Neural progenitor cell (in vitro differentiated cells): Measurements from ENCODE around the gene UBE2G2. TPM values are rescaled to one million over a fixed set of nuclear protein-coding genes. Genes with fewer than 3 reads are reported as not detected.

ENCODE experiments used
- DNase-seq: peaks from one replicate; pipeline ENCODE4 v3.0.0-alpha.2; 2016; ENCODE audit warnings: low spot score
- H2AFZ ChIP-seq: fragments of 200-600 bp; sonication (generic); replicated peaks from 2 replicates; pipeline ENCODE4 v1.6.1; 2016; ENCODE audit warnings: antibody characterized with exemption
- H3F3A ChIP-seq: fragments of 200-600 bp; sonication (generic); 2 replicates; pipeline ENCODE4 v1.6.1; 2016; ENCODE audit warnings: antibody characterized with exemption, low read depth
- H3K27ac ChIP-seq: fragments of 200-600 bp; sonication (generic); 2 replicates; pipeline ENCODE4 v1.5.1; 2016; ENCODE audit warnings: mild to moderate bottlenecking
- H3K27me3 ChIP-seq: fragments of 200-600 bp; sonication (generic); 2 replicates; pipeline ENCODE4 v1.6.1; 2016; ENCODE audit warnings: mild to moderate bottlenecking, moderate library complexity
- H3K36me3 ChIP-seq: fragments of 200-600 bp; sonication (generic); 2 replicates; pipeline ENCODE4 v1.5.1; 2016
- H3K4me1 ChIP-seq: fragments of 200-600 bp; sonication (generic); 2 replicates; pipeline ENCODE4 v1.6.1; 2016; ENCODE audit warnings: mixed run types
- H3K4me2 ChIP-seq: fragments of 200-600 bp; sonication (generic); 2 replicates; pipeline ENCODE4 v1.6.1; 2016
- H3K4me3 ChIP-seq: fragments of 200-600 bp; sonication (generic); 2 replicates; pipeline ENCODE4 v1.5.1; 2016
- H3K79me2 ChIP-seq: fragments of 200-600 bp; sonication (generic); 2 replicates; pipeline ENCODE4 v1.6.1; 2016; ENCODE audit warnings: low read depth
- H3K9ac ChIP-seq: fragments of 200-600 bp; sonication (generic); 2 replicates; pipeline ENCODE4 v1.6.1; 2016
- H3K9me3 ChIP-seq: fragments of 200-600 bp; sonication (generic); 2 replicates; pipeline ENCODE4 v1.5.1; 2016; ENCODE audit warnings: low read depth
- H4K20me1 ChIP-seq: fragments of 200-600 bp; sonication (generic); 2 replicates; pipeline ENCODE4 v1.6.1; 2016; ENCODE audit warnings: low read depth
- H3K27ac Mint-ChIP-seq: 3 replicates; pipeline ENCODE4 v1.8.0; 2021; ENCODE audit warnings: mixed read lengths
- H3K27me3 Mint-ChIP-seq: 2 replicates; pipeline ENCODE4 v1.8.0; 2022; ENCODE audit warnings: low read depth, mild to moderate bottlenecking, inconsistent platforms, moderate library complexity, mixed read lengths; ENCODE audit not compliant: insufficient read depth
- H3K36me3 Mint-ChIP-seq: 3 replicates; pipeline ENCODE4 v1.8.0; 2021; ENCODE audit warnings: mixed read lengths
- H3K4me1 Mint-ChIP-seq: 3 replicates; pipeline ENCODE4 v1.8.0; 2021; ENCODE audit warnings: mixed read lengths
- H3K4me3 Mint-ChIP-seq: 3 replicates; pipeline ENCODE4 v1.8.0; 2021; ENCODE audit warnings: mild to moderate bottlenecking, moderate library complexity, mixed read lengths
- H3K9me3 Mint-ChIP-seq: 3 replicates; pipeline ENCODE4 v1.8.0; 2020; ENCODE audit warnings: mixed read lengths
- EZH2 ChIP-seq: fragments of 200-600 bp; sonication (generic); IDR thresholded peaks from 2 replicates; pipeline ENCODE4 v1.6.1; 2017; ENCODE audit warnings: antibody characterized with exemption, mild to moderate bottlenecking, moderate library complexity
- EZH2phosphoT487 ChIP-seq: fragments of 200-600 bp; sonication (generic); IDR thresholded peaks from 2 replicates; pipeline ENCODE4 v1.6.1; 2017; ENCODE audit warnings: antibody characterized with exemption
- total RNA-seq: library from RNA; depleted of rRNA; stranded (reverse); fragments of >200 nt; gene quantifications from 2 replicates; pipeline ENCODE4 v1.2.3, GENCODE V29; 2015; ENCODE audit warnings: low replicate concordance
- TF ChIP-seq, protein P1 (sequence below): fragments of 200-600 bp; sonication (generic); IDR thresholded peaks from 2 replicates; pipeline ENCODE4 v1.5.1; 2017; ENCODE audit warnings: antibody characterized with exemption, mild to moderate bottlenecking

UBE2G2 gene
- total RNA-seq, 1 donor from 2014 or later, result 83.1 TPM

DNA sequence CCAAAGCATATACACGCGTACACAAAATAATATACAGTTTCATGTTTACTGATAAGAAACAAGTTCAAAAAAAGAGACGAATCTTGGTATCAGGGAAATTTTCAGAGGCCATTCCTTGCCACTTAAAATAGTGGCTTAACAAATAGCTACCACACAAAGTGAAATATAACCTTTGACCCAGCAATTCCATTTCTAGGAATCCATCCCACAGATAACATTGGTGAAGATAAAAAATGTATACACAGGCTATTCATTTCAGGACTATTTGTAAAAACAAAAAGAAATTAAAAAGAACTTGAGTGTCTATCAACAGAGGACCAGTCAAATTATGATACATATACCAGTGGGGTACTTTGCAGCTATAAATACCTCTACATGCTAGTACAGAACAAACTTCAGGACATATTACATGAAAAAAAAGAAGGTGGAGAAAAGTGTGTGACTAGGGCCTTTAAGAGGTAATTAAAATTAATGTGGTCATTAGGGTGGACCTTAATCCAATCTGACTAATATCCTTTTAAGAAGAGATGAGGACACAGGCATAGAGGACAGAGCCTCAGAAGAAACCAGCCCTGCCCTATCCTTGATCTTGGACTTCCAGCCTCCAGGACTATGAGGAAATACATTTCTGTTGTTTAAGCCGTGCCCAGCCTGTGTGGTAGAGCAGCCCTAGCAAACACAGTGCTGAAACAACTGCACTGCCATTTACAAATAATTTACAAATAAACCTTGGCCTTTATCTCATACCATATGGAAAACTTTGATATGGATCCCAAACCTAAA lies 7.8 kb downstream of the UBE2G2 start:
- Histone ChIP-seq H2AFZ (no peak overlapping the region), H3K36me3 (peaks cover 5% of the 10 kb centered on the region), H3K4me3 (no peak overlapping the region), H3K4me2 (no peak overlapping the region), H3F3A (peaks cover 8% of the 10 kb centered on the region), H4K20me1 (peaks cover 14% of the 10 kb centered on the region), H3K9ac (no peak overlapping the region), H3K79me2 (peaks cover 97% of the 10 kb centered on the region), H3K27ac (no peak overlapping the region), H3K27me3 (no peaks in the 10 kb centered on the region), H3K9me3 (no peaks in the 10 kb centered on the region), H3K4me1 (no peaks in the 10 kb centered on the region)
- Mint-ChIP-seq H3K4me3 (no peak overlapping the region), H3K36me3 (peaks cover 38% of the 10 kb centered on the region), H3K27ac (no peak overlapping the region), H3K4me1 (no peaks in the 10 kb centered on the region), H3K27me3 (no peaks in the 10 kb centered on the region), H3K9me3 (no peaks in the 10 kb centered on the region)
- TF ChIP-seq, protein P1, sequence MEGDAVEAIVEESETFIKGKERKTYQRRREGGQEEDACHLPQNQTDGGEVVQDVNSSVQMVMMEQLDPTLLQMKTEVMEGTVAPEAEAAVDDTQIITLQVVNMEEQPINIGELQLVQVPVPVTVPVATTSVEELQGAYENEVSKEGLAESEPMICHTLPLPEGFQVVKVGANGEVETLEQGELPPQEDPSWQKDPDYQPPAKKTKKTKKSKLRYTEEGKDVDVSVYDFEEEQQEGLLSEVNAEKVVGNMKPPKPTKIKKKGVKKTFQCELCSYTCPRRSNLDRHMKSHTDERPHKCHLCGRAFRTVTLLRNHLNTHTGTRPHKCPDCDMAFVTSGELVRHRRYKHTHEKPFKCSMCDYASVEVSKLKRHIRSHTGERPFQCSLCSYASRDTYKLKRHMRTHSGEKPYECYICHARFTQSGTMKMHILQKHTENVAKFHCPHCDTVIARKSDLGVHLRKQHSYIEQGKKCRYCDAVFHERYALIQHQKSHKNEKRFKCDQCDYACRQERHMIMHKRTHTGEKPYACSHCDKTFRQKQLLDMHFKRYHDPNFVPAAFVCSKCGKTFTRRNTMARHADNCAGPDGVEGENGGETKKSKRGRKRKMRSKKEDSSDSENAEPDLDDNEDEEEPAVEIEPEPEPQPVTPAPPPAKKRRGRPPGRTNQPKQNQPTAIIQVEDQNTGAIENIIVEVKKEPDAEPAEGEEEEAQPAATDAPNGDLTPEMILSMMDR, result no peak
- TF ChIP-seq EZH2 (no peak), EZH2phosphoT487 (no peak)
- DNase-seq, result no peak

DNA sequence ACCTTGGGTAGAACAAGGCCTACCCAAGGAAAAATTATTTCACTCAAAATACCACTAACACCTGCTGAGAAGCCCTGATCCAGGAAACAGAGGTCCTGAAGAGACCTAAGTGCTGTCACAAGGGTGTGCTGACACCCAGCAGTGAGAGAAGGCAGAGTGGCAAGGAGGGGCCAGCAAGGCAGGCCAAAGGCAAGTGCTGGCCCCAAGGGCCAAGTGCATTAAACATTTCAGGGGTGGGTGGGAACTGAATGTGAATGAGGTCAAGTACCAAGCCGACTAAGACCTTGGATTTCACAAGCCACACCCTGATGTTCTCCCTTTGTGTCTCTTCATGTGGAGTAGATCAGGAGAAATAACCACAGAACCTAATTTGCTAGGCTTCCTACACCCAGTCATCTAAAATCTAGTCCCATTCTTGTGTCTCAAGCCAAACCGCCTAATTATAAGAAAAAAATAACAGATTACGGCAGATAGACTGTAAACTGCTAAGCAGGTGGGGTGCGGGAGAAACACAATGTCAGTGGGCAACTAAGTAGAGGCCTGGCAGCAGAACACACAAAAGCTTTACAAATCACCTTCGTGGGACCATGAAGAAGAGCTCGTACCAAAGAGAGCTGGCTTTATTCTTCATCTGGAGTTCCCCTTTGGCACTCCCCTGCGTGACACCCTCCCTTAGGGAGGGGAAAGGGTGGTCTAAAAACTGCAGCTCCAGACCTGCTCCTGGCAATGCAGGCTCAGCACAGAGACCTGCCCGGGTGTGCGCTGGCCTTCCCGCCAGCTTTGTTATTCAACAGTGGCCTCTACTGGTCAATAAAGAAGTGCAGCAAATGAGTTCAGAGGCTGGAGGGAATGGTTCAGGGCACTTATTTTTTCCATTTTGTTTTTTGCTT lies 8.7 kb downstream of the UBE2G2 start:
- H4K20me1 ChIP-seq, result peaks cover 14% of the 10 kb centered on the region
- no peak overlapping the region for H3K4me3 Mint-ChIP-seq
- H3K9me3 ChIP-seq, result no peaks in the 10 kb centered on the region
- no peak overlapping the region for H3K4me2 ChIP-seq
- H3K4me1 Mint-ChIP-seq, result no peaks in the 10 kb centered on the region
- TF ChIP-seq EZH2phosphoT487, result no peak
- TF ChIP-seq, protein P1, result peak; percentile 90
- peaks cover 8% of the 10 kb centered on the region for H3F3A ChIP-seq
- peak; percentile 78 for DNase-seq
- no peaks in the 10 kb centered on the region for H3K4me1 ChIP-seq
- H2AFZ ChIP-seq, result no peak overlapping the region
- no peaks in the 10 kb centered on the region for H3K27me3 ChIP-seq
- peaks cover 1% of the 10 kb centered on the region for H3K36me3 ChIP-seq
- no peaks in the 10 kb centered on the region for H3K9me3 Mint-ChIP-seq
- H3K79me2 ChIP-seq, result peaks cover 96% of the 10 kb centered on the region
- H3K36me3 Mint-ChIP-seq, result peaks cover 33% of the 10 kb centered on the region
- H3K4me3 ChIP-seq, result no peak overlapping the region
- no peaks in the 10 kb centered on the region for H3K27me3 Mint-ChIP-seq
- H3K27ac Mint-ChIP-seq, result no peak overlapping the region
- no peak overlapping the region for H3K9ac ChIP-seq
- H3K27ac ChIP-seq, result no peak overlapping the region

DNA sequence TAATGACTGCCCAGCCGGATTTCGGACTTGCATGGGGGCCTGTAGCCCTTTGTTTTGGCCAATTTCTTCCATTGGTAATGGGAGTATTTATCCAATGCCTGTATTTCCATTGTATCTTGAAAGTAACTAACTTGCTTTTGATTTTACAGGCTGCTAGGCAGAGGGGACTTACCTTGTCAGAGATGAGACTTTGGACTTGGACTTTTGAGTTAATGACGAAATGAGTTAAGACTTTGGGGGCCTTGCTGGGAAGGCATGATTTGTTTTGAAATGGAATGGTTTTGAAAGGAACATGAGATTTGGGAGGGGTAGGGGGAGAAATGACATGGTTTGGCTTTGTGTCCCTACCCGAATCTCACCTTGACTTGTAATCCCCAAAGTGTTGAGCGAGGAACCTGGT lies 9.6 kb downstream of the UBE2G2 start:
- Histone ChIP-seq H3K4me2 (no peak overlapping the region), H3K9me3 (no peaks in the 10 kb centered on the region), H4K20me1 (peaks cover 14% of the 10 kb centered on the region), H3K4me3 (no peak overlapping the region), H3K9ac (no peak overlapping the region), H3F3A (peaks cover 8% of the 10 kb centered on the region), H3K36me3 (peaks cover 4% of the 10 kb centered on the region), H2AFZ (no peak overlapping the region), H3K79me2 (peaks cover 96% of the 10 kb centered on the region), H3K27ac (no peak overlapping the region), H3K4me1 (no peaks in the 10 kb centered on the region), H3K27me3 (no peaks in the 10 kb centered on the region)
- Mint-ChIP-seq H3K27ac (no peak overlapping the region), H3K36me3 (peaks cover 33% of the 10 kb centered on the region), H3K4me1 (no peaks in the 10 kb centered on the region), H3K27me3 (no peaks in the 10 kb centered on the region), H3K4me3 (no peak overlapping the region), H3K9me3 (no peaks in the 10 kb centered on the region)
- TF ChIP-seq EZH2 (no peak), EZH2phosphoT487 (no peak)
- TF ChIP-seq, protein P1, result no peak
- DNase-seq, result no peak
